Heart left ventricle (tissue), 16 donors: ENCODE data around the gene USHBP1. TPM values are rescaled to one million over a fixed set of nuclear protein-coding genes. Genes with fewer than 3 reads are reported as not detected.
A peak's percentile ranks its signal among the peaks of the same experiment; 100 is the strongest.

Source experiments
- ATAC-seq, 4 donors: fragments of 200-7000 bp; cut with Tn5 transposase; one replicate each; pipeline ENCODE4 v1.9.1; 2020 to 2022; ENCODE audit warnings: moderate library complexity in 4 of 4, mild to moderate bottlenecking in 3 of 4, moderate number of reproducible peaks in 1 of 4
- DNase-seq, 5 donors: peaks; one replicate each; pipeline ENCODE4 v3.0.0-alpha.2; 2020
- H3K27ac ChIP-seq, 12 donors: fragments of 200-600 bp; sonication (generic) in 4 of 12; one replicate each; pipeline versions ENCODE4 v1.5.0 to v1.8.0; 2016 to 2022; ENCODE audit warnings: mild to moderate bottlenecking in 2 of 12
- H3K27me3 ChIP-seq, 9 donors: fragments of 200-600 bp; sonication (generic) in 2 of 9; one replicate each; pipeline versions ENCODE4 v1.5.1 to v1.8.0; 2016 to 2022; ENCODE audit warnings: mild to moderate bottlenecking in 3 of 9
- H3K36me3 ChIP-seq, 9 donors: fragments of 200-600 bp; sonication (generic) in 2 of 9; one replicate each; pipeline versions ENCODE4 v1.5.0 to v1.8.0; 2018 to 2022; ENCODE audit warnings: mild to moderate bottlenecking in 2 of 9
- H3K4me1 ChIP-seq, 12 donors: fragments of 200-600 bp; sonication (generic) in 4 of 12; one replicate each; pipeline versions ENCODE4 v1.5.0 to v1.8.0; 2016 to 2022; ENCODE audit warnings: mild to moderate bottlenecking in 3 of 12
- H3K4me3 ChIP-seq, 12 donors: fragments of 200-600 bp; sonication (generic) in 4 of 12; one replicate each; pipeline versions ENCODE4 v1.5.0 to v1.8.0; 2017 to 2022; ENCODE audit warnings: mild to moderate bottlenecking in 9 of 12, moderate library complexity in 4 of 12
- H3K9me3 ChIP-seq, 12 donors: fragments of 200-600 bp; sonication (generic) in 4 of 12; one replicate each; pipeline versions ENCODE4 v1.5.0 to v1.8.0; 2016 to 2022; ENCODE audit warnings: mild to moderate bottlenecking in 1 of 12
- POLR2A ChIP-seq, 2 donors: fragments of 450-650 bp; IDR thresholded peaks; one replicate each; pipeline ENCODE4 v1.6.1; 2017; ENCODE audit warnings: antibody characterized with exemption in 2 of 2, mild to moderate bottlenecking in 2 of 2, moderate library complexity in 2 of 2
- WGBS, 4 donors: extraction: QIAGEN DNeasy Blood & Tissue Kit in 2 of 4; methylation state at CpG; one replicate each; pipeline versions ENCODE4 v1.1.5 to v1.1.7; 2013 to 2018; 5-methylcytosine and 5-hydroxymethylcytosine counted together
- intact Hi-C, 10 donors: fragments of 100-400 bp; cut with DNase I; formaldehyde crosslinking; loops; one replicate each; pipeline versions ENCODE4 v1.11.1 to v1.14.2; 2022
- polyA plus RNA-seq, 2 donors: library from polyadenylated mRNA; stranded (reverse); fragments of 200-250 nt; gene quantifications; one replicate each; pipeline ENCODE4 v1.2.3, GENCODE V29; 2013
- total RNA-seq, 9 donors: library from RNA; depleted of rRNA in 2 of 9; stranded (reverse); fragments of >200 nt in 2 of 9; fragmentation: NEBNext Ultra II Directional in 3 of 9; extraction: Animal tissue kit (Norgen Biotek cat#: 25700) in 3 of 9; gene quantifications; one replicate each; pipeline versions ENCODE4 v1.1.0 to v1.2.4, GENCODE V29; 2016 to 2023
- TF ChIP-seq, protein P1 (sequence below), 12 donors: fragments of 200-600 bp; sonication (generic) in 4 of 12; IDR thresholded peaks; one replicate each; pipeline versions ENCODE4 v1.5.0 to v1.8.0; 2018 to 2022; ENCODE audit warnings: antibody characterized with exemption in 12 of 12, mild to moderate bottlenecking in 5 of 12
- donor health status: ischemic (EF 13 %, LVEDD 7.1; RV severe dilation, severe dysfunction).
- donor health status: healthy with polysubstance abuse.
- donor health status: DM: no; HTN: yes; CAD: no.
- donor health status: DM: no; HTN: no; CAD: no.
- donor health status: ischemic (EF 25% LVEDD 6.9; RV normal size, moderate dysfunction).
- donor health status: ischemic (EF 25% LVEDD 5.7; RV mildly dilated, moderate dysfunction).
- donor health status: healthy.
- donor health status: DM: yes; HTN: yes; CAD: no.
- donor health status: ischemic (EF 35%, LVEDD 5.7; RV mildly dilated, moderate dysfunction).
- donor health status: nonischemic (EF 11% LVEDD 7.7; RV severe dilation, severe dysfunction).
- donor health status: DM: yes; HTN: yes; CAD: no.
- donor health status: PGD.
- donor health status: ischemic (EF 29% LVEDD 5.4; RV normal size, mild dysfunction).
- donor health status: nonischemic (EF 23%, LVEDD 6.1; RV moderate dilation, normal function).

USHBP1 gene
- total and polyA plus RNA-seq, 11 donors, result 3.7 to 14.6 (median 7.7) TPM

GRCh38 chr19:17236811-17237543 is 27.6 kb downstream of the USHBP1 start:
- H3K4me3 ChIP-seq, result no peak overlapping the region
- peaks cover 0 to 46% (median 20%) of the 10 kb centered on the region in 9 donors for H3K36me3 ChIP-seq
- peak overlapping the region in 8 of 12 donors; percentile 52 to 86 (median 72) for H3K27ac ChIP-seq
- ATAC-seq, result no peak
- 86 to 91% (median 88%) methylated on average over 18 of the region's 18 CpGs for WGBS, 4 donors
- intact Hi-C loops, result loop anchor here in 3 of 10 donors (5.0 to 10.0 kb wide), 3 partner anchors 160 to 170 kb away; partner anchors contain the start of genes HAUS8 (in 2 of the 3) and MYO9B (in 2 of the 3)
- TF ChIP-seq POLR2A (IDR thresholded peaks at IDR 0.05), result no peak
- TF ChIP-seq, protein P1, sequence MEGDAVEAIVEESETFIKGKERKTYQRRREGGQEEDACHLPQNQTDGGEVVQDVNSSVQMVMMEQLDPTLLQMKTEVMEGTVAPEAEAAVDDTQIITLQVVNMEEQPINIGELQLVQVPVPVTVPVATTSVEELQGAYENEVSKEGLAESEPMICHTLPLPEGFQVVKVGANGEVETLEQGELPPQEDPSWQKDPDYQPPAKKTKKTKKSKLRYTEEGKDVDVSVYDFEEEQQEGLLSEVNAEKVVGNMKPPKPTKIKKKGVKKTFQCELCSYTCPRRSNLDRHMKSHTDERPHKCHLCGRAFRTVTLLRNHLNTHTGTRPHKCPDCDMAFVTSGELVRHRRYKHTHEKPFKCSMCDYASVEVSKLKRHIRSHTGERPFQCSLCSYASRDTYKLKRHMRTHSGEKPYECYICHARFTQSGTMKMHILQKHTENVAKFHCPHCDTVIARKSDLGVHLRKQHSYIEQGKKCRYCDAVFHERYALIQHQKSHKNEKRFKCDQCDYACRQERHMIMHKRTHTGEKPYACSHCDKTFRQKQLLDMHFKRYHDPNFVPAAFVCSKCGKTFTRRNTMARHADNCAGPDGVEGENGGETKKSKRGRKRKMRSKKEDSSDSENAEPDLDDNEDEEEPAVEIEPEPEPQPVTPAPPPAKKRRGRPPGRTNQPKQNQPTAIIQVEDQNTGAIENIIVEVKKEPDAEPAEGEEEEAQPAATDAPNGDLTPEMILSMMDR (IDR thresholded peaks at IDR 0.05), result no peak
- H3K4me1 ChIP-seq, result peaks cover 4 to 36% (median 26%) of the 10 kb centered on the region in 12 donors
- DNase-seq, result no peak
- no peaks in the 10 kb centered on the region for H3K9me3 ChIP-seq
- H3K27me3 ChIP-seq, result no peaks in the 10 kb centered on the region

GRCh38 chr19:17235971-17236777 is 28.4 kb downstream of the USHBP1 start:
- 6 to 11% (median 9%) methylated on average over 11 to 25 of the region's 27 CpGs for WGBS, 4 donors
- no peak for DNase-seq
- ATAC-seq, result peak in 2 of 4 donors; percentile 38 to 45
- H3K36me3 ChIP-seq, result peaks cover 0 to 54% (median 27%) of the 10 kb centered on the region in 9 donors
- no peaks in the 10 kb centered on the region for H3K27me3 ChIP-seq
- no peaks in the 10 kb centered on the region for H3K9me3 ChIP-seq
- intact Hi-C loops, result loop anchor here in 3 of 10 donors (5.0 to 10.0 kb wide), 3 partner anchors 159 to 169 kb away; partner anchors contain the start of genes HAUS8 (in 2 of the 3) and MYO9B (in 2 of the 3)
- TF ChIP-seq, protein P1 (IDR thresholded peaks at IDR 0.05), result no peak
- no peak for TF ChIP-seq POLR2A (IDR thresholded peaks at IDR 0.05)
- H3K4me1 ChIP-seq, result peaks cover 4 to 29% (median 21%) of the 10 kb centered on the region in 12 donors
- H3K27ac ChIP-seq, result peak overlapping the region in 11 of 12 donors; percentile 53 to 86 (median 75)
- peak overlapping the region; percentile 11 to 82 (median 66) for H3K4me3 ChIP-seq

- Histone ChIP-seq H3K4me3 (peak overlapping the region; percentile 11 to 82 (median 66)), H3K36me3 (peaks cover 0 to 54% (median 32%) of the 10 kb centered on the region in 9 donors), H3K4me1 (peaks cover 4 to 29% (median 19%) of the 10 kb centered on the region in 12 donors), H3K27me3 (no peaks in the 10 kb centered on the region), H3K9me3 (no peaks in the 10 kb centered on the region), H3K27ac (peak overlapping the region in 11 of 12 donors; percentile 53 to 86 (median 75))
- intact Hi-C loops, result loop anchor here in 3 of 10 donors (5.0 to 10.0 kb wide), 3 partner anchors 158 to 168 kb away; partner anchors contain the start of genes HAUS8 (in 2 of the 3) and MYO9B (in 2 of the 3)
- WGBS, 4 donors, result 1 to 9% (median 6%) methylated on average over 28 to 80 of the region's 80 CpGs; no CpG with 5 or more reads in 1 of the 4 donors
- TF ChIP-seq POLR2A (IDR thresholded peaks at IDR 0.05), result peak in 1 of 2 donors; percentile 21
- TF ChIP-seq, protein P1 (IDR thresholded peaks at IDR 0.05), result peak; percentile 31 to 80 (median 58)
- ATAC-seq (peak; percentile 71 to 89 (median 88)), DNase-seq (peak; percentile 69 to 91 (median 76))
Measured at GRCh38 chr19:17235300-17235970, 29.1 kb downstream of the USHBP1 start.
